ENCODE measurements around the gene MMAB. TPM values are rescaled to one million over a fixed set of nuclear protein-coding genes. Genes with fewer than 3 reads are reported as not detected.

MMAB gene
- total RNA-seq, 1 donor from 2014 or later: 26.4 TPM

DNA sequence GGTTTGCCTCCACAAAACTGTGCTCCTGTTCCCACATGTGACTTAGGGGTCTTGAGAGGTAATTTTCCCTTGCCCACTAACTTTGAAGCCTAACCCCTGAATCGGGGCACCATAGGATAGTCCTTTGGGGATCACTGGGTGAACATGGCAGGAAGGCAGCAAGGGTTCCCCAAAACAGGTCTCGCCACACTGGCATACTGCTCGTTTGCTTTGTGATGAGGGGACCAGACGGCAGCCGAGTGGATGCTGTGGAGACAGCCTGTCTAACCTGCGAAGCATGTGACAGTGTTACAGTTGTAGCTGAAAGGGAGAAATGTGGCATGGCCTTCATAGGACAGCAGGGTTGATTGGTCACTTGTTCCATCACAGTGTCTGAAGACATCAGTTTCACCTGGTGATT lies 53.5 kb downstream of the MMAB start:
- no peaks in the 10 kb centered on the region for H3K9me3 Mint-ChIP-seq
- H3K27ac Mint-ChIP-seq: peak overlapping the region; percentile 60
- no peaks in the 10 kb centered on the region for H3K4me1 Mint-ChIP-seq
- no peak for DNase-seq (ENCODE audit: low spot score in 2 of 2, unreplicated experiment in 2 of 2)
- H3K36me3 Mint-ChIP-seq: peaks cover 32% of the 10 kb centered on the region
- TF ChIP-seq, protein P1, sequence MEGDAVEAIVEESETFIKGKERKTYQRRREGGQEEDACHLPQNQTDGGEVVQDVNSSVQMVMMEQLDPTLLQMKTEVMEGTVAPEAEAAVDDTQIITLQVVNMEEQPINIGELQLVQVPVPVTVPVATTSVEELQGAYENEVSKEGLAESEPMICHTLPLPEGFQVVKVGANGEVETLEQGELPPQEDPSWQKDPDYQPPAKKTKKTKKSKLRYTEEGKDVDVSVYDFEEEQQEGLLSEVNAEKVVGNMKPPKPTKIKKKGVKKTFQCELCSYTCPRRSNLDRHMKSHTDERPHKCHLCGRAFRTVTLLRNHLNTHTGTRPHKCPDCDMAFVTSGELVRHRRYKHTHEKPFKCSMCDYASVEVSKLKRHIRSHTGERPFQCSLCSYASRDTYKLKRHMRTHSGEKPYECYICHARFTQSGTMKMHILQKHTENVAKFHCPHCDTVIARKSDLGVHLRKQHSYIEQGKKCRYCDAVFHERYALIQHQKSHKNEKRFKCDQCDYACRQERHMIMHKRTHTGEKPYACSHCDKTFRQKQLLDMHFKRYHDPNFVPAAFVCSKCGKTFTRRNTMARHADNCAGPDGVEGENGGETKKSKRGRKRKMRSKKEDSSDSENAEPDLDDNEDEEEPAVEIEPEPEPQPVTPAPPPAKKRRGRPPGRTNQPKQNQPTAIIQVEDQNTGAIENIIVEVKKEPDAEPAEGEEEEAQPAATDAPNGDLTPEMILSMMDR (IDR thresholded peaks at IDR 0.05; ENCODE audit: unreplicated experiment): no peak
- no peak overlapping the region for H3K4me3 Mint-ChIP-seq
- H3K27me3 Mint-ChIP-seq (ENCODE audit: low read depth): no peaks in the 10 kb centered on the region

DNA sequence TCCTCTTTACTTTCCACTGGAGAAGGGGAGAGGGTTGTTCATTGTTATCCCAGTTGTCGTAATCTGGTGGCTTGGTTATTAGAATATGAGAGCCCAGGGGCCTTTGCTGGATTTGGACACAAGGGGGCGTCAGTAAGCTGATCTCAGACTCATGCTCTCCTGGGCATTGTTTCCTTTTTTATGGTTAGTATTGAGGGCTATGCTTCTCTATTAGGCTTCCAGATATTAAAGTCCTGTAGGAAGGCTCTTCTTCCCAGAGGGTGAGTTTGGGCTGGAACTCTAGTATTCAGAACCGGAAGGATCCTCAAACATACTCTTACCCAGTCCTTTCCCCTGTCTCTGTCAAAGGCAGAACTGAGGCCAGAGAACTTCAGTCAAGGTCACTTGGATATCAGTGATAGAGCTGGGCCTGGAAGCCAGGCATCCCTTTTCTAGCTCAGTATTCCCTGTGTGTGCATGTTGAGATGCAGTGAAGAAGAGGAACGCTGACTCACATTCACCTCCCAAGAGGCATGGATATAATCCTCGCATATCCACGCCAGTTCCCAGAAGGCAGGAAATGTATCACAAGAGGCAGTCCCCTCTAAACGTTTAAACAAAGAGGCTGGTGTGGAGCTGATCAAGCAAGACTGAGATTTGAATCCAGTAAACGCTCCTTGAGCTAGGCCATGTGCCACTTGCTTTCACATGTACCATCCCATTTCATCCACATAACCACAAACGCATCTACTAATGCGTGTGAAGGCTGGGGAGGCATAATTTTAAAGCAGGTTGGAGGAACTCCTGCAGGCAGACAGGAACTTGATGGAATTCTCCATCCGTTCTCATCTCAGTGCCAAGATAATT lies 54.3 kb downstream of the MMAB start:
- Mint-ChIP-seq H3K36me3 (peaks cover 36% of the 10 kb centered on the region), H3K27me3 (ENCODE audit: low read depth) (no peaks in the 10 kb centered on the region), H3K9me3 (no peaks in the 10 kb centered on the region), H3K4me1 (no peaks in the 10 kb centered on the region), H3K27ac (peak overlapping the region; percentile 40), H3K4me3 (no peak overlapping the region)
- TF ChIP-seq, protein P1 (IDR thresholded peaks at IDR 0.05; ENCODE audit: unreplicated experiment): peak; percentile 73
- DNase-seq (ENCODE audit: low spot score in 2 of 2, unreplicated experiment in 2 of 2): peak in 1 of 2 experiments; percentile 71

DNA sequence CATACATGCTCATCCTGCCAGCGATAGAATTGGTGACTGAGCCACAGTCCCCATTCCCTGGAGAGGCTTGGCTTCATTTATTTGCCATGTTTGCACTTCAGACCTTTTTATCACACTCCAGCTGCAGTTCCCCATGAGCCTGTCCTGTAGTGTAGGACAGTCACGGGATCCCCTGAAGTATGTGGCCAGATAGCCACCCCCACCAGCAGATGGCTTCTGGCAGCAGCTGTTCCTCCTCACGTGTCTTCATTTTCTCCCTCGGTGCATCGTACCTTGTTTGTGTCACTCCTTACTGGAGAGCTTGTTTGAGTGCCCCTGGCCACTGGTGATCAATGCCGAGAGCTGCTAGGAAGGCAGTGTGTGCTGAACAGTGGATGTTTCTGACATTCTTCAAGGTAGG lies 55.7 kb downstream of the MMAB start:
- DNase-seq (ENCODE audit: low spot score in 2 of 2, unreplicated experiment in 2 of 2): no peak

DNA sequence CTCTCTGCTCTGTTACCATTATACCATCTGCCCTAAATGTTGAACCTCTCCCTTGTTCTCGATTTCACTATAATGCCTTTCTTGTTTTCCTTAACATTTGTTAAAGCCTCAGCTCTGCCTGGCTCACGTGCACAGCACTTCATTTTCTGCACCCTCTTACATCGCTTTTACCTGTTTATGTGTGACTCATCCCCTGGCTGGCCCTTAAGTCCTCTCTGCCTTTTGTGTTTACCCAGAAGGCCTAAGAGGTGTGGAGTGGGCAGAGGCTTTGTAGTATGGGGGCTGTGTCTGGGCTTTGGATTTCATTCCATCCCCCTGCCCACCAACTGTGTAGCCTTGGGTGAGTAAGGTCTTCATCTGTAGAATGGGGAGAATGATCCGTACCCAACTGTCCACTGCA lies 59.3 kb downstream of the MMAB start:
- Mint-ChIP-seq H3K4me1 (no peaks in the 10 kb centered on the region), H3K4me3 (no peak overlapping the region), H3K27me3 (ENCODE audit: low read depth) (no peaks in the 10 kb centered on the region), H3K27ac (no peak overlapping the region), H3K9me3 (no peaks in the 10 kb centered on the region), H3K36me3 (peaks cover 52% of the 10 kb centered on the region)
- TF ChIP-seq, protein P1 (IDR thresholded peaks at IDR 0.05; ENCODE audit: unreplicated experiment): no peak
- no peak for DNase-seq (ENCODE audit: low spot score in 2 of 2, unreplicated experiment in 2 of 2)

More for the DNA sequence above, 55.7 kb downstream of the MMAB start:
- H3K4me3 Mint-ChIP-seq: no peak overlapping the region
- TF ChIP-seq, protein P1 (IDR thresholded peaks at IDR 0.05; ENCODE audit: unreplicated experiment): no peak
- H3K36me3 Mint-ChIP-seq: peaks cover 36% of the 10 kb centered on the region
- H3K27ac Mint-ChIP-seq: no peak overlapping the region
- H3K4me1 Mint-ChIP-seq: no peaks in the 10 kb centered on the region
- no peaks in the 10 kb centered on the region for H3K9me3 Mint-ChIP-seq
- no peaks in the 10 kb centered on the region for H3K27me3 Mint-ChIP-seq (ENCODE audit: low read depth)

DNA sequence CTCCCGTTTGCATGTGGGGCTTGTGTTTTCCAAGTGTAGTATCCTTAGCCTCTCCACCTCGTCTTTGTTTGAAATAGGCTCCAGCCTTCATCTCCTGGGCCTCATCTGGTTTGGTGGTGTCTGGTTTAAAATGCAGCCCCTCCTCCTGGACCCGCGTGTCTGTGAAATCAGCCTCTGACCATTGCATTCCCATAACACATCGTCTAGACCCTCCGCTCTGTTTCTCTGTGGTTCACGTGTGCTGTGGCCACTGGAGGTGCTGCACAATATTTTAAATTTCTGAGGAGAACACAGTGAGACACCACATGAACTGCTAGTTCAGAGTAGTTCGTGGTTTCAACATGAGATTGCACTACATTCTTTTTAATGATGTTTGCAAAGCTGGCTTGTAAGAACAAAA lies 60.3 kb downstream of the MMAB start:
- Mint-ChIP-seq H3K4me1 (no peaks in the 10 kb centered on the region), H3K27me3 (ENCODE audit: low read depth) (no peaks in the 10 kb centered on the region), H3K4me3 (no peak overlapping the region), H3K36me3 (peaks cover 57% of the 10 kb centered on the region), H3K9me3 (no peaks in the 10 kb centered on the region), H3K27ac (no peak overlapping the region)
- DNase-seq (ENCODE audit: low spot score in 2 of 2, unreplicated experiment in 2 of 2): no peak
- TF ChIP-seq, protein P1 (IDR thresholded peaks at IDR 0.05; ENCODE audit: unreplicated experiment): no peak
